Measurements from ENCODE around the gene HEYL.

The HEYL gene

DNA sequence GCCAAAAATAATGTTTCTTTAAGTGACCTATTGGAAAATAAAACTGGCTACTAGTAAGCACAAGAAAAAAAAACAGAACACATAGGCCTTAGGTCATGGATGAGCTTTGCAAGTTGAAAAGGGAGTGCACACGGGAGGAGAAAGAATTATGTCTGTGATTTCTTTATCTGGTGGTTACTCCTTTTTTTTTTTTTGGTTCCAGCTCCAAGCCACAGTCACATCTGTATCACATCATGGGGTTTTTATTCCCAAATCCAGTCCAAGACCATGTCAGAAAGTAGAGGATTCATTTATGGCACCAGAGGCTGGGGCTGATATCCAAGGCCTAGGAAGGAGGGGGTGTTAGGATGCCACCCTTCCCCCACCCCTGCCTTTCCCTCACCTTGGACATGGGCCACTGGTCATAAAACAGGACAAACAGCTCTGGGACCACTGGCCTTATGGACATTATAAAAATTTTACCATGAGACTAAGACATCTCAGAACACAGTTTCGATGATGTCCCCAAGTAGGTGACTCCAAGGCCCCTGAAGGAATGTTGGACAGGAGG, 10.3 kb upstream of the HEYL start:
- H3K4me3 ChIP-seq (ENCODE audit: low read length): no peak overlapping the region
- no peak for TF ChIP-seq EZH2phosphoT487 (IDR thresholded peaks at IDR 0.05; ENCODE audit: low read length)
- TF ChIP-seq EZH2 (optimal IDR thresholded peaks at IDR 0.05; ENCODE audit: low read depth, low read length): no peak
- no peak for TF ChIP-seq CTCF (IDR thresholded peaks at IDR 0.05; ENCODE audit: low read length)
- no peaks in the 10 kb centered on the region for H3F3A ChIP-seq (ENCODE audit: insufficient read depth, low read length)
- H3K27me3 ChIP-seq (replicated peaks; ENCODE audit: insufficient read depth, low read length): no peaks in the 10 kb centered on the region
- H3K79me2 ChIP-seq (ENCODE audit: low read length): no peaks in the 10 kb centered on the region
- no peak overlapping the region for H3K4me2 ChIP-seq (ENCODE audit: low read depth, low read length)
- no peaks in the 10 kb centered on the region for H4K20me1 ChIP-seq (ENCODE audit: insufficient read depth, low read length)
- no peak overlapping the region for H3K9ac ChIP-seq (ENCODE audit: low read length)
- peaks cover 9% of the 10 kb centered on the region for H3K4me1 ChIP-seq (ENCODE audit: low read length)
- no peak overlapping the region for H2AFZ ChIP-seq (ENCODE audit: low read length)
- H3K9me3 ChIP-seq (replicated peaks; ENCODE audit: insufficient read depth, low read length): no peaks in the 10 kb centered on the region
- no peaks in the 10 kb centered on the region for H3K36me3 ChIP-seq (replicated peaks; ENCODE audit: insufficient read depth, low read length)
- H3K27ac ChIP-seq (ENCODE audit: low read length): no peak overlapping the region
- DNase-seq: no peak
- no peaks in the 10 kb centered on the region for H3K9me2 ChIP-seq (replicated peaks; ENCODE audit: insufficient read depth, low read length)

- no peaks in the 10 kb centered on the region for H3K79me2 ChIP-seq (ENCODE audit: low read length)
- no peaks in the 10 kb centered on the region for H4K20me1 ChIP-seq (ENCODE audit: insufficient read depth, low read length)
- TF ChIP-seq EZH2 (optimal IDR thresholded peaks at IDR 0.05; ENCODE audit: low read depth, low read length) (no peak), EZH2phosphoT487 (IDR thresholded peaks at IDR 0.05; ENCODE audit: low read length) (no peak), CTCF (IDR thresholded peaks at IDR 0.05; ENCODE audit: low read length) (no peak)
- H3K4me1 ChIP-seq (ENCODE audit: low read length): peaks cover 4% of the 10 kb centered on the region; the same call in 1 of the 2 replicates
- H3K27ac ChIP-seq (ENCODE audit: low read length): no peak overlapping the region
- no peaks in the 10 kb centered on the region for H3F3A ChIP-seq (ENCODE audit: insufficient read depth, low read length)
- no peaks in the 10 kb centered on the region for H3K27me3 ChIP-seq (replicated peaks; ENCODE audit: insufficient read depth, low read length)
- H3K9me2 ChIP-seq (replicated peaks; ENCODE audit: insufficient read depth, low read length): no peaks in the 10 kb centered on the region
- no peak overlapping the region for H2AFZ ChIP-seq (ENCODE audit: low read length)
- H3K9me3 ChIP-seq (replicated peaks; ENCODE audit: insufficient read depth, low read length): no peaks in the 10 kb centered on the region
- no peak overlapping the region for H3K9ac ChIP-seq (ENCODE audit: low read length)
- no peak for DNase-seq
- no peak overlapping the region for H3K4me3 ChIP-seq (ENCODE audit: low read length)
- H3K36me3 ChIP-seq (replicated peaks; ENCODE audit: insufficient read depth, low read length): no peaks in the 10 kb centered on the region
- no peak overlapping the region for H3K4me2 ChIP-seq (ENCODE audit: low read depth, low read length)
These were observed 9.1 kb upstream of the HEYL start for GRCh38 chr1:39648496-39648895.

DNA sequence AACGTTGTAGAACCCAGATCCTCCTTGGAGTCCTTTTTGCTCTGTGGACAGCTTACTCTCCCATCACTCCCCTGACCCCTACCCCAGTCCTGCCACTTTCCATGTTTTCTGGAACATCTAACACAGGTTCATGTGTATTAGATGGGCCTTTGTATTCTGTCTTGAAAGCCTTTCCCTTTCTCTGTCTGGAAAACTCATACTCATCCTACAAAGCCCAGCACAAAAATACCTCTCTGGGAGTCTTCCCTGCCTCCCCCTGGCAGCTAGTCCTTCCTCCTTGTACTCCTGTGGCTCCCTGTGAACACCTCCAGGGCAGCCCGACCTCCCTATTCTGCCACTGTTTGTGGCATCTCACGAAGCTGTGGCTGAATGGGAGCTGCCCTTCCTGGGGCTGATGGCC, 7.8 kb upstream of the HEYL start:
- H3K9ac ChIP-seq (ENCODE audit: low read length): no peak overlapping the region
- no peak overlapping the region for H3K4me2 ChIP-seq (ENCODE audit: low read depth, low read length)
- H2AFZ ChIP-seq (ENCODE audit: low read length): no peak overlapping the region
- no peaks in the 10 kb centered on the region for H3K9me3 ChIP-seq (replicated peaks; ENCODE audit: insufficient read depth, low read length)
- no peaks in the 10 kb centered on the region for H3K9me2 ChIP-seq (replicated peaks; ENCODE audit: insufficient read depth, low read length)
- TF ChIP-seq EZH2 (optimal IDR thresholded peaks at IDR 0.05; ENCODE audit: low read depth, low read length) (no peak), EZH2phosphoT487 (IDR thresholded peaks at IDR 0.05; ENCODE audit: low read length) (no peak), CTCF (IDR thresholded peaks at IDR 0.05; ENCODE audit: low read length) (no peak)
- no peaks in the 10 kb centered on the region for H4K20me1 ChIP-seq (ENCODE audit: insufficient read depth, low read length)
- H3K27ac ChIP-seq (ENCODE audit: low read length): no peak overlapping the region
- H3K27me3 ChIP-seq (replicated peaks; ENCODE audit: insufficient read depth, low read length): no peaks in the 10 kb centered on the region
- H3K79me2 ChIP-seq (ENCODE audit: low read length): no peaks in the 10 kb centered on the region
- H3K4me1 ChIP-seq (ENCODE audit: low read length): no peaks in the 10 kb centered on the region
- DNase-seq: no peak
- H3F3A ChIP-seq (ENCODE audit: insufficient read depth, low read length): no peaks in the 10 kb centered on the region
- H3K36me3 ChIP-seq (replicated peaks; ENCODE audit: insufficient read depth, low read length): no peaks in the 10 kb centered on the region
- no peak overlapping the region for H3K4me3 ChIP-seq (ENCODE audit: low read length)

All from MM.1S (cell line).